IMR-90 (cell line): ENCODE results near the gene UBL3. TPM values are rescaled to one million over a fixed set of nuclear protein-coding genes. Genes with fewer than 3 reads are reported as not detected.

Experiments used
- ATAC-seq: fragments of 200-7000 bp; cut with Tn5 transposase; 2 replicates; pipeline ENCODE4 v1.9.1; 2020; ENCODE audit warnings: low read depth, mild to moderate bottlenecking, moderate library complexity
- BruUV-seq: library from RNA; stranded (reverse); fragments of 400-500 nt; replicated peaks from 2 replicates; lab custom pipeline; 2021; lab: Mats Ljungman, UMichigan
- CTCF ChIA-PET: fragments of 300-600 bp; formaldehyde crosslinking; extraction: SDS; loops from one replicate; lab custom pipeline; 2021; ENCODE audit warnings: antibody characterized with exemption; lab: Yijun Ruan, JAX
- POLR2A ChIA-PET: fragments of 300-600 bp; sonication (Branson Sonifier 250); formaldehyde crosslinking; loops from one replicate; lab custom pipeline; 2022; ENCODE audit warnings: antibody characterized with exemption; ENCODE audit not compliant: unreplicated experiment; lab: Charles Lee
- DNase-seq: peaks from one replicate; pipeline ENCODE4 v3.0.0; 2013
- H2AFZ ChIP-seq: replicated peaks from 2 replicates; pipeline ENCODE3; 2013; ENCODE audit warnings: low read length, mild to moderate bottlenecking; ENCODE audit not compliant: poor library complexity
- H2AK5ac ChIP-seq: 2 replicates; pipeline ENCODE4 v1.6.1; 2013; ENCODE audit warnings: low read depth, low read length, inconsistent platforms
- H2AK9ac ChIP-seq: replicated peaks from 2 replicates; pipeline ENCODE3; 2013; ENCODE audit warnings: mild to moderate bottlenecking, low read depth, low read length, moderate library complexity; ENCODE audit not compliant: poor library complexity
- H2BK120ac ChIP-seq: 2 replicates; pipeline ENCODE4 v1.6.1; 2013; ENCODE audit warnings: low read depth, low read length, inconsistent platforms
- H2BK15ac ChIP-seq: 3 replicates; pipeline ENCODE4 v1.6.1; 2013; ENCODE audit warnings: low read depth, low read length, inconsistent platforms
- H2BK20ac ChIP-seq: 2 replicates; pipeline ENCODE4 v1.6.1; 2013; ENCODE audit warnings: low read depth, mild to moderate bottlenecking, inconsistent platforms, low read length, moderate library complexity
- H2BK5ac ChIP-seq: 2 replicates; pipeline ENCODE4 v1.6.1; 2013; ENCODE audit warnings: mild to moderate bottlenecking, low read depth, low read length, inconsistent platforms; ENCODE audit not compliant: poor library complexity, severe bottlenecking
- H3K14ac ChIP-seq: replicated peaks from 2 replicates; pipeline ENCODE4 v1.6.1; 2013; ENCODE audit warnings: low read depth, low read length, inconsistent platforms
- H3K18ac ChIP-seq: 2 replicates; pipeline ENCODE4 v1.6.1; 2013; ENCODE audit warnings: low read depth, low read length, control low read depth
- H3K23ac ChIP-seq: 2 replicates; pipeline ENCODE4 v1.6.1; 2013; ENCODE audit warnings: low read depth, low read length, inconsistent platforms
- H3K27ac ChIP-seq: 2 replicates; pipeline ENCODE4 v1.5.1; 2013; ENCODE audit warnings: mild to moderate bottlenecking, control low read depth, low read length; ENCODE audit not compliant: insufficient read depth
- H3K27me3 ChIP-seq: 2 replicates; pipeline ENCODE4 v1.6.1; 2013; ENCODE audit warnings: low read length; ENCODE audit not compliant: control insufficient read depth, insufficient read depth
- H3K36me3 ChIP-seq: 2 replicates; pipeline ENCODE4 v1.6.1; 2013; ENCODE audit warnings: low read length, mixed read lengths; ENCODE audit not compliant: control insufficient read depth, insufficient read depth
- H3K4ac ChIP-seq: 2 replicates; pipeline ENCODE4 v1.6.1; 2013; ENCODE audit warnings: low read depth, low read length, inconsistent platforms
- H3K4me1 ChIP-seq: 2 replicates; pipeline ENCODE4 v1.6.1; 2013; ENCODE audit warnings: low read length, mixed read lengths; ENCODE audit not compliant: control insufficient read depth, insufficient read depth
- H3K4me2 ChIP-seq: 2 replicates; pipeline ENCODE4 v1.6.1; 2013; ENCODE audit warnings: low read depth, mild to moderate bottlenecking, control low read depth, low read length, moderate library complexity
- H3K4me3 ChIP-seq: 2 replicates; pipeline ENCODE4 v1.5.1; 2013; ENCODE audit warnings: low read depth, mild to moderate bottlenecking, control low read depth, low read length, moderate library complexity; ENCODE audit not compliant: insufficient read depth
- H3K56ac ChIP-seq: 2 replicates; pipeline ENCODE4 v1.6.1; 2013; ENCODE audit warnings: low read length, inconsistent platforms; ENCODE audit not compliant: insufficient read depth; ENCODE audit errors: extremely low read depth
- H3K79me1 ChIP-seq, 2 experiments: 2 replicates each; pipeline ENCODE4 v1.6.1; 2013; ENCODE audit warnings: low read length in 2 of 2, inconsistent platforms in 1 of 2, low read depth in 1 of 2
- H3K9ac ChIP-seq: 2 replicates; pipeline ENCODE4 v1.6.1; 2013; ENCODE audit warnings: low read depth, low read length, control low read depth
- H3K9me1 ChIP-seq: 2 replicates; pipeline ENCODE4 v1.6.1; 2013; ENCODE audit warnings: low read length, inconsistent platforms; ENCODE audit not compliant: insufficient read depth
- H3K9me3 ChIP-seq: 2 replicates; pipeline ENCODE4 v1.6.1; 2013; ENCODE audit warnings: low read length; ENCODE audit not compliant: control insufficient read depth, insufficient read depth
- H4K20me1 ChIP-seq: 2 replicates; pipeline ENCODE4 v1.6.1; 2013; ENCODE audit warnings: low read length, inconsistent platforms; ENCODE audit not compliant: insufficient read depth
- H4K5ac ChIP-seq: 2 replicates; pipeline ENCODE4 v1.6.1; 2013; ENCODE audit warnings: mild to moderate bottlenecking, low read depth, low read length, control low read depth
- H4K8ac ChIP-seq, 2 experiments: 2 replicates each; pipeline ENCODE4 v1.6.1; 2013; ENCODE audit warnings: low read depth in 2 of 2, low read length in 2 of 2, control low read depth in 1 of 2, inconsistent platforms in 1 of 2
- H4K91ac ChIP-seq: 2 replicates; pipeline ENCODE4 v1.6.1; 2013; ENCODE audit warnings: low read depth, low read length, inconsistent platforms; ENCODE audit not compliant: insufficient read depth
- BHLHE40 ChIP-seq: fragments of 150-350 bp; IDR thresholded peaks from 2 replicates; pipeline ENCODE4 v1.6.1; 2016; ENCODE audit warnings: mild to moderate bottlenecking, low read depth, low read length
- SMC3 ChIP-seq: fragments of 150-350 bp; IDR thresholded peaks from 2 replicates; pipeline ENCODE4 v1.6.1; 2016; ENCODE audit warnings: low read depth, mild to moderate bottlenecking, antibody characterized with exemption, low read length, moderate library complexity
- WGBS, 2 experiments: methylation state at CpG; one replicate each; pipeline versions ENCODE4 v1.1.5 to v1.1.7; 2013; ENCODE audit warnings: missing lambda C conversion rate in 2 of 2; ENCODE audit not compliant: insufficient read length in 1 of 2; ENCODE audit errors: extremely low coverage in 2 of 2; 5-methylcytosine and 5-hydroxymethylcytosine counted together
- dilution Hi-C: fragments of 300-500 bp; cut with HindIII; formaldehyde crosslinking; loops from one replicate; pipeline ENCODE4 v1.14.3; 2018; ENCODE audit warnings: low sequenced_read_pairs; ENCODE audit not compliant: unreplicated experiment
- in situ Hi-C: fragments of 300-500 bp; cut with MboI; formaldehyde crosslinking; loops from 3 replicates; pipeline ENCODE4 v1.14.3; 2019; ENCODE audit warnings: low sequenced_read_pairs, inconsistent platforms, mixed read lengths
- intact Hi-C: fragments of 100-400 bp; cut with micrococcal nuclease; formaldehyde crosslinking; loops from 2 replicates; pipeline ENCODE4 v1.10.0; 2022
- polyA plus RNA-seq, 3 experiments: library from polyadenylated mRNA; depleted of rRNA; stranded (reverse); fragments of >200 nt; gene quantifications; 2 replicates each; pipeline ENCODE4 v1.2.3, GENCODE V29; 2012; ENCODE audit warnings: low replicate concordance in 1 of 3
- total RNA-seq: library from RNA; depleted of rRNA; stranded (reverse); fragments of >200 nt; gene quantifications from 2 replicates; pipeline ENCODE4 v1.2.3, GENCODE V29; 2012
- TF ChIP-seq, protein P1 (sequence below): fragments of 150-350 bp; IDR thresholded peaks from 2 replicates; pipeline ENCODE4 v1.6.1; 2016; ENCODE audit warnings: low read depth, mild to moderate bottlenecking, low read length, moderate library complexity, borderline replicate concordance
- TF ChIP-seq, protein P2 (sequence below): conservative IDR thresholded peaks from 2 replicates; pipeline ENCODE4 v1.5.1; 2012; ENCODE audit warnings: mild to moderate bottlenecking, low read depth, low read length, improper control_type of control experiment

Gene UBL3
- total and polyA plus RNA-seq, 2 of the 4 experiments (the other 2 are of a cell fraction): 16.0 to 19.9 TPM

DNA sequence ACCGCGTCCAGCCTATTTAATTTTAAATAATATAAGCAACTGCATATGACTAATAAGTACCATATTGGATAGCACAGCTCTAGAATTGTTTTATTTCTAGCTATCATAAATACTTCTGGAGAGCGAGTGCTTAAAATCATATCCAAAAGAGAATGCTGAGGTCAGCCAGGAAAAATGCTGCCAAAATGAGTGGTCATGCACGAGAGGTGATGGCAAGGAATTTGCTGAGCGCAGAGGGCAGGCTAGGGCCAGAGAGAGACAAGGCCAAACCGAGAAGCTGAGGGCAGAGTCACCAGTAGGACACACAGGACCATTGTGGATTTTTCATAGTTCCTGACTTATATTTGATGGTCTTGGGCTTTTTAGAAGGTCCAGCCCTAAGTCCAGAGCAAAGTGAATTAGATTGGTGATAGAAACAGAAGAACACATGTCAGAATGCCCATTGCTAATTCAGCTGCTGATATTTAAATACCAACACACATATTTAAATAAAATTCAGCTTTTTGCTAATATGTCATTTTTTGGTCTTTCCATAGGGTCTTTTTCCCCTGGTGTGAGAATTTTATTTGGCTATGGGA lies 33.6 kb upstream of the UBL3 start:
- Histone ChIP-seq H4K20me1 (no peaks in the 10 kb centered on the region), H3K9me1 (no peaks in the 10 kb centered on the region; the same call in 1 of the 2 replicates), H2AFZ (peak overlapping the region; percentile 47), H3K4me1 (peaks cover 3% of the 10 kb centered on the region; the same call in 1 of the 2 replicates), H3K23ac (no peak overlapping the region), H2BK15ac (no peak overlapping the region), H3K27ac (no peak overlapping the region), H3K18ac (no peak overlapping the region), H2AK9ac (no peak overlapping the region), H3K9ac (no peak overlapping the region), H4K91ac (no peak overlapping the region), H3K14ac (no peak overlapping the region), H4K5ac (no peak overlapping the region), H3K36me3 (no peaks in the 10 kb centered on the region), H3K4ac (no peak overlapping the region), H2AK5ac (no peak overlapping the region), H4K8ac (no peak overlapping the region), H2BK120ac (no peak overlapping the region), H3K4me3 (no peak overlapping the region), H3K9me3 (no peaks in the 10 kb centered on the region), H3K79me1 (no peaks in the 10 kb centered on the region), H3K4me2 (no peak overlapping the region), H3K56ac (no peak overlapping the region), H2BK20ac (no peak overlapping the region), H2BK5ac (no peak overlapping the region), H3K27me3 (peaks cover 2% of the 10 kb centered on the region; the same call in 1 of the 2 replicates)
- intact Hi-C loops (no loop called here), in situ Hi-C loops (no loop called here), dilution Hi-C loops (no loop called here)
- BruUV-seq: no TSS peak
- peak; percentile 27 for DNase-seq
- ChIA-PET CTCF (no interaction called here), POLR2A (no interaction called here)
- WGBS, 2 experiments: 70% methylated on average over 2 of the region's 6 CpGs; no CpG with 5 or more reads in 1 of the 2 experiments
- TF ChIP-seq, protein P1, sequence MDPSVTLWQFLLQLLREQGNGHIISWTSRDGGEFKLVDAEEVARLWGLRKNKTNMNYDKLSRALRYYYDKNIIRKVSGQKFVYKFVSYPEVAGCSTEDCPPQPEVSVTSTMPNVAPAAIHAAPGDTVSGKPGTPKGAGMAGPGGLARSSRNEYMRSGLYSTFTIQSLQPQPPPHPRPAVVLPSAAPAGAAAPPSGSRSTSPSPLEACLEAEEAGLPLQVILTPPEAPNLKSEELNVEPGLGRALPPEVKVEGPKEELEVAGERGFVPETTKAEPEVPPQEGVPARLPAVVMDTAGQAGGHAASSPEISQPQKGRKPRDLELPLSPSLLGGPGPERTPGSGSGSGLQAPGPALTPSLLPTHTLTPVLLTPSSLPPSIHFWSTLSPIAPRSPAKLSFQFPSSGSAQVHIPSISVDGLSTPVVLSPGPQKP: no peak
- TF ChIP-seq BHLHE40 (peak; percentile 35; the same call in 1 of the 2 replicates), SMC3 (no peak)
- TF ChIP-seq, protein P2, sequence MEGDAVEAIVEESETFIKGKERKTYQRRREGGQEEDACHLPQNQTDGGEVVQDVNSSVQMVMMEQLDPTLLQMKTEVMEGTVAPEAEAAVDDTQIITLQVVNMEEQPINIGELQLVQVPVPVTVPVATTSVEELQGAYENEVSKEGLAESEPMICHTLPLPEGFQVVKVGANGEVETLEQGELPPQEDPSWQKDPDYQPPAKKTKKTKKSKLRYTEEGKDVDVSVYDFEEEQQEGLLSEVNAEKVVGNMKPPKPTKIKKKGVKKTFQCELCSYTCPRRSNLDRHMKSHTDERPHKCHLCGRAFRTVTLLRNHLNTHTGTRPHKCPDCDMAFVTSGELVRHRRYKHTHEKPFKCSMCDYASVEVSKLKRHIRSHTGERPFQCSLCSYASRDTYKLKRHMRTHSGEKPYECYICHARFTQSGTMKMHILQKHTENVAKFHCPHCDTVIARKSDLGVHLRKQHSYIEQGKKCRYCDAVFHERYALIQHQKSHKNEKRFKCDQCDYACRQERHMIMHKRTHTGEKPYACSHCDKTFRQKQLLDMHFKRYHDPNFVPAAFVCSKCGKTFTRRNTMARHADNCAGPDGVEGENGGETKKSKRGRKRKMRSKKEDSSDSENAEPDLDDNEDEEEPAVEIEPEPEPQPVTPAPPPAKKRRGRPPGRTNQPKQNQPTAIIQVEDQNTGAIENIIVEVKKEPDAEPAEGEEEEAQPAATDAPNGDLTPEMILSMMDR: no peak
- ATAC-seq: peak; percentile 53
